ENCODE data around the gene SLC24A1. TPM values are rescaled to one million over a fixed set of nuclear protein-coding genes. Genes with fewer than 3 reads are reported as not detected.

SLC24A1 gene
- total and polyA plus RNA-seq, 10 donors = 1.7 to 19.0 (median 7.9) TPM

GRCh38 chr15:65655457-65655856 is 33.7 kb downstream of the SLC24A1 start:
- DNase-seq = no peak
- Histone ChIP-seq H3K27me3 (replicated peaks in 1 of 7) (no peaks in the 10 kb centered on the region), H3K4me3 (no peak overlapping the region), H3K36me3 (peaks cover 0 to 100% (median 48%) of the 10 kb centered on the region in 6 donors), H3K9me3 (no peaks in the 10 kb centered on the region), H3K27ac (no peak overlapping the region), H3K4me1 (peaks cover 0 to 16% (median 3%) of the 10 kb centered on the region in 6 donors)
- 92 to 95% (median 95%) methylated on average over 4 of the region's 4 CpGs for WGBS, 5 donors
- TF ChIP-seq POLR2A (IDR thresholded peaks at IDR 0.05) = no peak
- no peak for TF ChIP-seq POLR2AphosphoS5 (IDR thresholded peaks at IDR 0.05)
- TF ChIP-seq CTCF (IDR thresholded peaks at IDR 0.05 in 8 of 11, conservative IDR thresholded peaks at IDR 0.05 in 3 of 11) = no peak
- intact Hi-C loops (cut with DNase I; ENCODE audit: low total_unique reads) = no loop called here

- Histone ChIP-seq H3K27me3 (replicated peaks in 1 of 7) (no peaks in the 10 kb centered on the region), H3K4me1 (no peaks in the 10 kb centered on the region), H3K4me3 (no peak overlapping the region), H3K9me3 (no peaks in the 10 kb centered on the region), H3K27ac (no peak overlapping the region), H3K36me3 (peaks cover 0 to 100% (median 67%) of the 10 kb centered on the region in 6 donors)
- intact Hi-C loops (cut with DNase I; ENCODE audit: low total_unique reads) = no loop called here
- no peak for TF ChIP-seq CTCF (IDR thresholded peaks at IDR 0.05 in 8 of 11, conservative IDR thresholded peaks at IDR 0.05 in 3 of 11)
- TF ChIP-seq POLR2A (IDR thresholded peaks at IDR 0.05) = no peak
- TF ChIP-seq POLR2AphosphoS5 (IDR thresholded peaks at IDR 0.05) = no peak
- DNase-seq = no peak
- 82 to 93% (median 88%) methylated on average over 4 of the region's 4 CpGs for WGBS, 5 donors
Measured at GRCh38 chr15:65659502-65660052, 37.8 kb downstream of the SLC24A1 start.

GRCh38 chr15:65660927-65661326 is 39.2 kb downstream of the SLC24A1 start:
- WGBS, 5 donors = 80 to 91% (median 83%) methylated on average over 2 of the region's 2 CpGs
- H3K4me1 ChIP-seq = no peaks in the 10 kb centered on the region
- intact Hi-C loops (cut with DNase I; ENCODE audit: low total_unique reads) = no loop called here
- no peak overlapping the region for H3K27ac ChIP-seq
- peaks cover 0 to 100% (median 68%) of the 10 kb centered on the region in 6 donors for H3K36me3 ChIP-seq
- TF ChIP-seq CTCF (IDR thresholded peaks at IDR 0.05 in 8 of 11, conservative IDR thresholded peaks at IDR 0.05 in 3 of 11) (no peak), POLR2A (IDR thresholded peaks at IDR 0.05) (no peak), POLR2AphosphoS5 (IDR thresholded peaks at IDR 0.05) (no peak)
- H3K4me3 ChIP-seq = no peak overlapping the region
- no peaks in the 10 kb centered on the region for H3K27me3 ChIP-seq (replicated peaks in 1 of 7)
- no peak for DNase-seq
- no peaks in the 10 kb centered on the region for H3K9me3 ChIP-seq

GRCh38 chr15:65663521-65663920 is 41.8 kb downstream of the SLC24A1 start:
- Histone ChIP-seq H3K9me3 (no peaks in the 10 kb centered on the region), H3K4me3 (no peak overlapping the region), H3K4me1 (no peaks in the 10 kb centered on the region), H3K27me3 (replicated peaks in 1 of 7) (no peaks in the 10 kb centered on the region), H3K27ac (peak overlapping the region in 3 of 8 donors; percentile 7 to 48 (median 29)), H3K36me3 (peaks cover 0 to 100% (median 79%) of the 10 kb centered on the region in 6 donors)
- no peak for DNase-seq
- WGBS, 5 donors = 64 to 84% (median 79%) methylated on average over 3 of the region's 3 CpGs
- intact Hi-C loops (cut with DNase I; ENCODE audit: low total_unique reads) = no loop called here
- TF ChIP-seq POLR2A (IDR thresholded peaks at IDR 0.05) (no peak), POLR2AphosphoS5 (IDR thresholded peaks at IDR 0.05) (peak in 1 of 3 donors; percentile 56), CTCF (IDR thresholded peaks at IDR 0.05 in 8 of 11, conservative IDR thresholded peaks at IDR 0.05 in 3 of 11) (no peak)

All from spleen (tissue), 11 donors.